ENCODE measurements around the gene FADS6. TPM values are rescaled to one million over a fixed set of nuclear protein-coding genes. Genes with fewer than 3 reads are reported as not detected.

The FADS6 gene
- total RNA-seq, 1 experiment from 2014 or later, result not detected

DNA sequence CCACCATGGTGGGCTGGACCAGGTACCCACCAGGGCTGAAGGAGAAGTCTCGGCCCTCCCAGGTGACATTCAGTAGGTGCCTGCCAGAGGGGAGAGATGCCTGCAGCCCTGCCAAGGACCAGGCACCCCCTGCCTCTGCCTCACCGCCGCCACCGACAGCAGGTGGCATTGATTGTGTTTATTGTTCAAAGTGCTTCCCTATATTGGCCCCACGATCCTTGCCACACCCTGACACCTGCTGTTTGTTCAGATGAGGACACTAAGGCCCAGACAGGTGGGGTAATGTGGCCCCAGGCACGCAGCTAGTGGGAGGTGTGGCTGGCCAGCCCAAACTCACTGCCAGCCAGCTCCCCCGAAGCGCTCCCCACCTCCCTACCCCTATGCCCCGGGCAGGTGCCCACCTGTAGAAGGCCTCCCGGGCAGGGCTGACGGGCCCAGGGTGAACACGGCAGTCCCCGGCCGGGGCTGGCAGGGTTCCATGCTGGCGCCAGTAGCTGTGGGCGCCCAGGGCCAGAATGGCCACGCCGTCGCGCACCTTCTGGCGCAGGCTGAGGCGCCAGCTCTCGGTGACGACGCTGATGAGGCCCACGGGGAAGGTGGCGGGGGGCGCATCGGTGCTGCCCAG, 41.7 kb downstream of the FADS6 start:
- H3K4me2 ChIP-seq (ENCODE audit: low read length), result no peak overlapping the region
- no peak overlapping the region for H3K27ac ChIP-seq (ENCODE audit: low read length)
- ChIA-PET POLR2A (ENCODE audit: unreplicated experiment) (no interaction called here), CTCF (interaction anchor here (1.7 kb wide), 1 partner anchor 9 kb away, joined by 4 read pairs; no protein-coding TSS in a partner anchor)
- no peak for DNase-seq
- H3K9ac ChIP-seq (ENCODE audit: low read length), result no peak overlapping the region
- H3K4me1 ChIP-seq (ENCODE audit: insufficient read depth, low read length), result no peaks in the 10 kb centered on the region
- no peaks in the 10 kb centered on the region for H3K79me2 ChIP-seq (ENCODE audit: low read length)
- intact Hi-C loops (cut with micrococcal nuclease), result no loop called here
- H4K20me1 ChIP-seq (ENCODE audit: low read length), result no peaks in the 10 kb centered on the region
- no peak for ATAC-seq
- peaks cover 46% of the 10 kb centered on the region for H3K27me3 ChIP-seq (ENCODE audit: low read length)
- no peaks in the 10 kb centered on the region for H3K9me2 ChIP-seq (replicated peaks; ENCODE audit: low read length)
- no peaks in the 10 kb centered on the region for H3K36me3 ChIP-seq (ENCODE audit: low read depth, low read length)
- no peak overlapping the region for H3K4me3 ChIP-seq (ENCODE audit: low read length)
- H3F3A ChIP-seq (ENCODE audit: low read length, unreplicated experiment), result no peaks in the 10 kb centered on the region
- TF ChIP-seq EZH2 (IDR thresholded peaks at IDR 0.05; ENCODE audit: low read length, unreplicated experiment), result no peak
- H3K9me3 ChIP-seq (ENCODE audit: low read length), result no peaks in the 10 kb centered on the region
- no peak overlapping the region for H2AFZ ChIP-seq (ENCODE audit: low read length)
- BruUV-seq (replicated peaks), result no TSS peak

DNA sequence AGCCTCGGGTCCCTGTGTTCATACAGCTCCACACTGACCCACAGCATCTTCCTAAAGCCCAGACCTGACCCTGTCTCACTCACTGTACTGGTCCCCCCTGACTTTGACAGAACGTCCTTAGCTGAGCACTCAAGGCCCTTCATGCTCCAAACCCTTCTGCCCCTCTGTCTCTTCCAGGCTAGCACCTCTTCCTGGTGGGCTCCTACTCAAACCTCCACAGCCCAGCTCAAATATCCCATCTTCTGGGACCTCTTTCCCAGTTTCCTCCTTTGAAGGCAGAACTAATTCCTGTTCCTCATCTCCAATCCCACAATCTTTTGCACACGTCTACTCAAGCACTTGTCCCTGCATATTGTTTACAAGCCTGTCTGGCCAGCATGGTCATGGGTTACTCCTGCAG, 42.5 kb downstream of the FADS6 start:
- H3F3A ChIP-seq (ENCODE audit: low read length, unreplicated experiment), result no peaks in the 10 kb centered on the region
- peaks cover 45% of the 10 kb centered on the region for H3K27me3 ChIP-seq (ENCODE audit: low read length)
- H4K20me1 ChIP-seq (ENCODE audit: low read length), result no peaks in the 10 kb centered on the region
- TF ChIP-seq EZH2 (IDR thresholded peaks at IDR 0.05; ENCODE audit: low read length, unreplicated experiment), result no peak
- no TSS peak for BruUV-seq (replicated peaks)
- H3K9me3 ChIP-seq (ENCODE audit: low read length), result no peaks in the 10 kb centered on the region
- H2AFZ ChIP-seq (ENCODE audit: low read length), result no peak overlapping the region
- no peak overlapping the region for H3K9ac ChIP-seq (ENCODE audit: low read length)
- CTCF ChIA-PET, result no interaction called here
- no peaks in the 10 kb centered on the region for H3K4me1 ChIP-seq (ENCODE audit: insufficient read depth, low read length)
- no peaks in the 10 kb centered on the region for H3K9me2 ChIP-seq (replicated peaks; ENCODE audit: low read length)
- ATAC-seq (no peak), DNase-seq (no peak)
- H3K4me3 ChIP-seq (ENCODE audit: low read length), result no peak overlapping the region
- H3K27ac ChIP-seq (ENCODE audit: low read length), result no peak overlapping the region
- no peak overlapping the region for H3K4me2 ChIP-seq (ENCODE audit: low read length)
- no peaks in the 10 kb centered on the region for H3K36me3 ChIP-seq (ENCODE audit: low read depth, low read length)
- POLR2A ChIA-PET (ENCODE audit: unreplicated experiment), result no interaction called here
- H3K79me2 ChIP-seq (ENCODE audit: low read length), result no peaks in the 10 kb centered on the region
- intact Hi-C loops (cut with micrococcal nuclease), result no loop called here

DNA sequence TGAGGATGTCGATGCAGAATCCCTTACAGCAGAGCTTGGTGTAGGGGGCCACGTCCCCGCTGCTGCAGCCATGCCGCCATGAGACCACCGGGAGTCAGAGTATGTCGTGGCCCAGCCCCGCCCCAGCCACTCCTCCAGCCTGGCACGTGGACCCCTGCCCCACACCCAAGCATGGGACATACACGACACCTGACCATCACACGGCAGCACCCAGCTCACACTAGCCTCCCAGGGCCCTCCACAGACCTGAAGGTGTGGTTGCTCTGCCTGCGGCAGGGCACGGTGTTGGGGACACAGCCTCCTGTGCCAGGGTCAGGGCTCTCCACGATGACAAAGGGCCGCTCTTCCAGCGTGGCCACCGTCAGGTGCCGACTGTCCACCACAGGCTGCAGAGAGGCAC, 43.1 kb downstream of the FADS6 start:
- Histone ChIP-seq H3K9me3 (ENCODE audit: low read length) (no peaks in the 10 kb centered on the region), H3K4me1 (ENCODE audit: insufficient read depth, low read length) (no peaks in the 10 kb centered on the region), H3K4me3 (ENCODE audit: low read length) (no peak overlapping the region), H2AFZ (ENCODE audit: low read length) (no peak overlapping the region), H3K79me2 (ENCODE audit: low read length) (no peaks in the 10 kb centered on the region), H3F3A (ENCODE audit: low read length, unreplicated experiment) (no peaks in the 10 kb centered on the region), H4K20me1 (ENCODE audit: low read length) (no peaks in the 10 kb centered on the region), H3K4me2 (ENCODE audit: low read length) (no peak overlapping the region), H3K36me3 (ENCODE audit: low read depth, low read length) (no peaks in the 10 kb centered on the region), H3K27me3 (ENCODE audit: low read length) (peaks cover 42% of the 10 kb centered on the region), H3K9me2 (replicated peaks; ENCODE audit: low read length) (no peaks in the 10 kb centered on the region), H3K27ac (ENCODE audit: low read length) (no peak overlapping the region), H3K9ac (ENCODE audit: low read length) (no peak overlapping the region)
- TF ChIP-seq EZH2phosphoT487 (IDR thresholded peaks at IDR 0.05; ENCODE audit: borderline replicate concordance, low read length) (no peak), EZH2 (IDR thresholded peaks at IDR 0.05; ENCODE audit: low read length, unreplicated experiment) (no peak)
- TF ChIP-seq, protein P1, sequence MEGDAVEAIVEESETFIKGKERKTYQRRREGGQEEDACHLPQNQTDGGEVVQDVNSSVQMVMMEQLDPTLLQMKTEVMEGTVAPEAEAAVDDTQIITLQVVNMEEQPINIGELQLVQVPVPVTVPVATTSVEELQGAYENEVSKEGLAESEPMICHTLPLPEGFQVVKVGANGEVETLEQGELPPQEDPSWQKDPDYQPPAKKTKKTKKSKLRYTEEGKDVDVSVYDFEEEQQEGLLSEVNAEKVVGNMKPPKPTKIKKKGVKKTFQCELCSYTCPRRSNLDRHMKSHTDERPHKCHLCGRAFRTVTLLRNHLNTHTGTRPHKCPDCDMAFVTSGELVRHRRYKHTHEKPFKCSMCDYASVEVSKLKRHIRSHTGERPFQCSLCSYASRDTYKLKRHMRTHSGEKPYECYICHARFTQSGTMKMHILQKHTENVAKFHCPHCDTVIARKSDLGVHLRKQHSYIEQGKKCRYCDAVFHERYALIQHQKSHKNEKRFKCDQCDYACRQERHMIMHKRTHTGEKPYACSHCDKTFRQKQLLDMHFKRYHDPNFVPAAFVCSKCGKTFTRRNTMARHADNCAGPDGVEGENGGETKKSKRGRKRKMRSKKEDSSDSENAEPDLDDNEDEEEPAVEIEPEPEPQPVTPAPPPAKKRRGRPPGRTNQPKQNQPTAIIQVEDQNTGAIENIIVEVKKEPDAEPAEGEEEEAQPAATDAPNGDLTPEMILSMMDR (conservative IDR thresholded peaks at IDR 0.05; ENCODE audit: low read depth, low read length), result no peak
- DNase-seq, result no peak
- BruUV-seq (replicated peaks), result no TSS peak
- intact Hi-C loops (cut with micrococcal nuclease), result no loop called here
- ATAC-seq, result no peak
- POLR2A ChIA-PET (ENCODE audit: unreplicated experiment), result no interaction called here
- CTCF ChIA-PET, result no interaction called here

All from PC-3 (cell line).